ENCODE data around the gene DGKI.

Gene DGKI

GRCh38 chr7:137574812-137575211 lies 272.0 kb downstream of the DGKI start:
- no peaks in the 10 kb centered on the region for H3K4me1 ChIP-seq (ENCODE audit: control insufficient read depth, insufficient read depth, low read length)
- no peak overlapping the region for H3K4me3 ChIP-seq (ENCODE audit: low read depth, low read length)
- POLR2A ChIA-PET: no interaction called here
- TF ChIP-seq ATF2 (tag by site-specific recombination; IDR thresholded peaks at IDR 0.05; ENCODE audit: low read depth) (0 out of 2 replicates have a peak, but pooled peaks have one; percentile 51), ZNF785 (tag by site-specific recombination; IDR thresholded peaks at IDR 0.05) (no peak)
- H3K36me3 ChIP-seq (ENCODE audit: control insufficient read depth in 2 of 2, insufficient read depth in 1 of 2, low read length in 2 of 2): no peaks in the 10 kb centered on the region
- no peak overlapping the region for H3K27ac ChIP-seq (ENCODE audit: extremely low read depth, low read depth, low read length)
- H3K9me3 ChIP-seq (ENCODE audit: control insufficient read depth, insufficient read depth, low read depth, low read length): no peaks in the 10 kb centered on the region
- CTCF ChIA-PET: interaction anchor here (0.7 kb wide), 1 partner anchor 121 kb away, joined by 3 read pairs; no protein-coding TSS in a partner anchor

DNA sequence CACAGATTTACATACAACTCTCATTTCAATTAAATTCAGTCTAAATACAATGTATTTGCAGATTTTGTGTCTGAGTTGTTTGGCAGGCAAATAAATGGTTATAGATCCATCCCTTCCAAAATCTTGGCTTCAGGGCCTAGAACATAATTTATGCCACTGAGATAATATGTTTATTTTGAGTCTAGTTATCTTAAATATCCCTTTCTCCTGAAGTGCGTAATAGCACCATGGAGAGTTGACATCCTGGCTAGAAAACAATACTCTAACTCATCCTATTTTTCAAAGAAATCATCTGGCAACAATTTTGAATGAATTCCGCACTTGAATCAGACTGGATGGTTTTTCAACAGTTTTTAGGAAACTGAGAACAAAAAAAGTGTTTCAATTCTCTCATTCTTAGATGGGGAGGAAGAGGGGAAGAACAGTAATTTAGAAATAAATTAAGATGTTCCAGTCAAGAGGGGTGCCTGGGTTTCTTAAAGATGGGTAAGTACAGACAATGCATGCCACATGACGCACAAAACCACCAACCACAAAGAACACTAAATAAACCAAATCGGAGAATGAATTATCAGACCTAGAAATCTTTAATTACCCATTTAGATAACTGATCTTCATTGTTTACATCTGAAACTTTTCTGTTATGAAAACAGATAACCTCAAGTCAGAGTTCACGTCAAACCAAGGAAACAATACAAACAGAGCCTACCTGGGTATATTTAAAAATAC lies 274.6 kb downstream of the DGKI start:
- Histone ChIP-seq H3K9me3 (ENCODE audit: control insufficient read depth, insufficient read depth, low read depth, low read length) (no peaks in the 10 kb centered on the region), H3K36me3 (ENCODE audit: control insufficient read depth in 2 of 2, insufficient read depth in 1 of 2, low read length in 2 of 2) (no peaks in the 10 kb centered on the region), H3K4me3 (ENCODE audit: low read depth, low read length) (no peak overlapping the region), H3K4me1 (ENCODE audit: control insufficient read depth, insufficient read depth, low read length) (no peaks in the 10 kb centered on the region), H3K27ac (ENCODE audit: extremely low read depth, low read depth, low read length) (no peak overlapping the region)
- ChIA-PET POLR2A (no interaction called here), CTCF (interaction anchor here (2.0 kb wide), 1 partner anchor 20 kb away, joined by 7 read pairs; no protein-coding TSS in a partner anchor)
- TF ChIP-seq ZNF777 (tag by site-specific recombination; IDR thresholded peaks at IDR 0.05; ENCODE audit: borderline replicate concordance) (no peak), CTCF (tag by site-specific recombination; IDR thresholded peaks at IDR 0.05) (no peak), ZNF610 (tag by site-specific recombination; IDR thresholded peaks at IDR 0.05; ENCODE audit: borderline replicate concordance) (no peak), ZSCAN16 (tag by site-specific recombination; IDR thresholded peaks at IDR 0.05) (no peak), ZNF140 (tag by site-specific recombination; IDR thresholded peaks at IDR 0.05) (no peak), ATF2 (tag by site-specific recombination; IDR thresholded peaks at IDR 0.05; ENCODE audit: low read depth) (no peak), ZNF404 (tag by site-specific recombination; IDR thresholded peaks at IDR 0.05) (no peak)
- TF ChIP-seq, protein P1, sequence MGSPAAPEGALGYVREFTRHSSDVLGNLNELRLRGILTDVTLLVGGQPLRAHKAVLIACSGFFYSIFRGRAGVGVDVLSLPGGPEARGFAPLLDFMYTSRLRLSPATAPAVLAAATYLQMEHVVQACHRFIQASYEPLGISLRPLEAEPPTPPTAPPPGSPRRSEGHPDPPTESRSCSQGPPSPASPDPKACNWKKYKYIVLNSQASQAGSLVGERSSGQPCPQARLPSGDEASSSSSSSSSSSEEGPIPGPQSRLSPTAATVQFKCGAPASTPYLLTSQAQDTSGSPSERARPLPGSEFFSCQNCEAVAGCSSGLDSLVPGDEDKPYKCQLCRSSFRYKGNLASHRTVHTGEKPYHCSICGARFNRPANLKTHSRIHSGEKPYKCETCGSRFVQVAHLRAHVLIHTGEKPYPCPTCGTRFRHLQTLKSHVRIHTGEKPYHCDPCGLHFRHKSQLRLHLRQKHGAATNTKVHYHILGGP (tag by site-specific recombination; IDR thresholded peaks at IDR 0.05): no peak

- ChIA-PET POLR2A (no interaction called here), CTCF (no interaction called here)
- no peak overlapping the region for H3K4me3 ChIP-seq (ENCODE audit: low read depth, low read length)
- TF ChIP-seq SP2 (tag by site-specific recombination; IDR thresholded peaks at IDR 0.05) (no peak), ZNF473 (tag by site-specific recombination; IDR thresholded peaks at IDR 0.05) (no peak), ZNF560 (tag by site-specific recombination; IDR thresholded peaks at IDR 0.05; ENCODE audit: borderline replicate concordance) (no peak), ZNF549 (tag by site-specific recombination; IDR thresholded peaks at IDR 0.05) (no peak), ZNF610 (tag by site-specific recombination; IDR thresholded peaks at IDR 0.05; ENCODE audit: borderline replicate concordance) (no peak), ATF2 (tag by site-specific recombination; IDR thresholded peaks at IDR 0.05; ENCODE audit: low read depth) (no peak), GLI4 (tag by site-specific recombination; IDR thresholded peaks at IDR 0.05) (no peak), ZNF350 (tag by site-specific recombination; IDR thresholded peaks at IDR 0.05) (no peak), ZNF211 (tag by site-specific recombination; IDR thresholded peaks at IDR 0.05; ENCODE audit: low read depth) (no peak), ZNF514 (tag by site-specific recombination; IDR thresholded peaks at IDR 0.05) (no peak), FEZF1 (tag by site-specific recombination; IDR thresholded peaks at IDR 0.05) (no peak)
- TF ChIP-seq, protein P2, sequence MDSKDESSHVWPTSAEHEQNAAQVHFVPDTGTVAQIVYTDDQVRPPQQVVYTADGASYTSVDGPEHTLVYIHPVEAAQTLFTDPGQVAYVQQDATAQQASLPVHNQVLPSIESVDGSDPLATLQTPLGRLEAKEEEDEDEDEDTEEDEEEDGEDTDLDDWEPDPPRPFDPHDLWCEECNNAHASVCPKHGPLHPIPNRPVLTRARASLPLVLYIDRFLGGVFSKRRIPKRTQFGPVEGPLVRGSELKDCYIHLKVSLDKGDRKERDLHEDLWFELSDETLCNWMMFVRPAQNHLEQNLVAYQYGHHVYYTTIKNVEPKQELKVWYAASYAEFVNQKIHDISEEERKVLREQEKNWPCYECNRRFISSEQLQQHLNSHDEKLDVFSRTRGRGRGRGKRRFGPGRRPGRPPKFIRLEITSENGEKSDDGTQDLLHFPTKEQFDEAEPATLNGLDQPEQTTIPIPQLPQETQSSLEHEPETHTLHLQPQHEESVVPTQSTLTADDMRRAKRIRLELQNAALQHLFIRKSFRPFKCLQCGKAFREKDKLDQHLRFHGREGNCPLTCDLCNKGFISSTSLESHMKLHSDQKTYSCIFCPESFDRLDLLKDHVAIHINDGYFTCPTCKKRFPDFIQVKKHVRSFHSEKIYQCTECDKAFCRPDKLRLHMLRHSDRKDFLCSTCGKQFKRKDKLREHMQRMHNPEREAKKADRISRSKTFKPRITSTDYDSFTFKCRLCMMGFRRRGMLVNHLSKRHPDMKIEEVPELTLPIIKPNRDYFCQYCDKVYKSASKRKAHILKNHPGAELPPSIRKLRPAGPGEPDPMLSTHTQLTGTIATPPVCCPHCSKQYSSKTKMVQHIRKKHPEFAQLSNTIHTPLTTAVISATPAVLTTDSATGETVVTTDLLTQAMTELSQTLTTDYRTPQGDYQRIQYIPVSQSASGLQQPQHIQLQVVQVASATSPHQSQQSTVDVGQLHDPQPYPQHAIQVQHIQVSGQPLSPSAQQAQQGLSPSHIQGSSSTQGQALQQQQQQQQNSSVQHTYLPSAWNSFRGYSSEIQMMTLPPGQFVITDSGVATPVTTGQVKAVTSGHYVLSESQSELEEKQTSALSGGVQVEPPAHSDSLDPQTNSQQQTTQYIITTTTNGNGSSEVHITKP (tag by site-specific recombination; IDR thresholded peaks at IDR 0.05): no peak
These were observed 282.1 kb downstream of the DGKI start for GRCh38 chr7:137564677-137565076.

More at GRCh38 chr7:137564677-137565076, 282.1 kb downstream of the DGKI start:
- H3K9me3 ChIP-seq (ENCODE audit: control insufficient read depth, insufficient read depth, low read depth, low read length): no peaks in the 10 kb centered on the region
- H3K27ac ChIP-seq (ENCODE audit: extremely low read depth, low read depth, low read length): no peak overlapping the region
- no peaks in the 10 kb centered on the region for H3K36me3 ChIP-seq (ENCODE audit: control insufficient read depth in 2 of 2, insufficient read depth in 1 of 2, low read length in 2 of 2)
- H3K4me1 ChIP-seq (ENCODE audit: control insufficient read depth, insufficient read depth, low read length): no peaks in the 10 kb centered on the region
